ENCODE results near the gene LCAT. TPM values are rescaled to one million over a fixed set of nuclear protein-coding genes. Genes with fewer than 3 reads are reported as not detected.

The LCAT gene
- total and polyA plus RNA-seq, 9 of the 15 experiments (the other 6 are each of a cell fraction or from before 2014, with no cell fraction given) = 0.46 to 21.0 (median 5.0) TPM

DNA sequence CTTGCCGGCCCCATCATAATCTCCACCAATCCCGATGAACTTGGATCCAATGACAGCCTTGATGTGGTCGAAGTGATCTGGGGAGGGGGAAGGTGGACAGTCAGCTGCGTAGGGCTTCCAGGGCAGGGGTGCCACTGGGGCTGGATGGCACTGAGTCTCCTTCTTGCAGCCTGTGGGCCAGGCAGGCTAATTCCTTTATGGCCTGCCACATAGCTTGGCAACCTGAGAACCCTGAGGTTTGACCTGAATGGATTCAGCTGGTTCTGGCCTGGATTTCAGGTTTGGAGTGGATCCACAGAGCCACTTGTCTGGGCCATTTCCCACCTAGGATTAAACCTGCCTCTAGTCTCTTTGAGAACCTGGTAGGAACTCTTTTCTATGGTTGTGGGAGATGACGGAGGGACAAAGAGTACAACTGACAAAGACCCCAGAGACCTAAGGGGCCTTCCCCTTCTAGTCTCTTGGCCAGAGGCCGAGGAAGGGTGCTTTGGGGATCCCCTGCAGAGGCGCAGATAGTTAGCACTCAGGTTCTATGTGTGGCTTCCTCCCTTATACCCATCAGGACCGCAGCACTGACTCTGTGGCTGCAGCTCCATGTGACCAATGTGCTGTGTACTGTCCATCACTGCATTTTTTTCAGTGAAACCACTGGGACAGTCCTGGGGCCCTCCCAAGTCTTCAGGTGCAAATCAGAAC lies 45.5 kb upstream of the LCAT start (continued):
- TF ChIP-seq, protein P1, sequence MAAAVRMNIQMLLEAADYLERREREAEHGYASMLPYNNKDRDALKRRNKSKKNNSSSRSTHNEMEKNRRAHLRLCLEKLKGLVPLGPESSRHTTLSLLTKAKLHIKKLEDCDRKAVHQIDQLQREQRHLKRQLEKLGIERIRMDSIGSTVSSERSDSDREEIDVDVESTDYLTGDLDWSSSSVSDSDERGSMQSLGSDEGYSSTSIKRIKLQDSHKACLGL (CRISPR knock-in tag; IDR thresholded peaks at IDR 0.05; ENCODE audit: borderline replicate concordance, poor library complexity, severe bottlenecking) = no peak
- TF ChIP-seq, protein P2, sequence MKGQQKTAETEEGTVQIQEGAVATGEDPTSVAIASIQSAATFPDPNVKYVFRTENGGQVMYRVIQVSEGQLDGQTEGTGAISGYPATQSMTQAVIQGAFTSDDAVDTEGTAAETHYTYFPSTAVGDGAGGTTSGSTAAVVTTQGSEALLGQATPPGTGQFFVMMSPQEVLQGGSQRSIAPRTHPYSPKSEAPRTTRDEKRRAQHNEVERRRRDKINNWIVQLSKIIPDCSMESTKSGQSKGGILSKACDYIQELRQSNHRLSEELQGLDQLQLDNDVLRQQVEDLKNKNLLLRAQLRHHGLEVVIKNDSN (CRISPR knock-in tag; IDR thresholded peaks at IDR 0.05) = no peak
- TF ChIP-seq NR2C2 (CRISPR knock-in tag; IDR thresholded peaks at IDR 0.05) = no peak
- TF ChIP-seq NR2C2 (tag; IDR thresholded peaks at IDR 0.05) = no peak
- TF ChIP-seq PCBP2 (IDR thresholded peaks at IDR 0.05; ENCODE audit: low read depth, low read length, poor library complexity, severe bottlenecking) = no peak
- TF ChIP-seq, protein P3, sequence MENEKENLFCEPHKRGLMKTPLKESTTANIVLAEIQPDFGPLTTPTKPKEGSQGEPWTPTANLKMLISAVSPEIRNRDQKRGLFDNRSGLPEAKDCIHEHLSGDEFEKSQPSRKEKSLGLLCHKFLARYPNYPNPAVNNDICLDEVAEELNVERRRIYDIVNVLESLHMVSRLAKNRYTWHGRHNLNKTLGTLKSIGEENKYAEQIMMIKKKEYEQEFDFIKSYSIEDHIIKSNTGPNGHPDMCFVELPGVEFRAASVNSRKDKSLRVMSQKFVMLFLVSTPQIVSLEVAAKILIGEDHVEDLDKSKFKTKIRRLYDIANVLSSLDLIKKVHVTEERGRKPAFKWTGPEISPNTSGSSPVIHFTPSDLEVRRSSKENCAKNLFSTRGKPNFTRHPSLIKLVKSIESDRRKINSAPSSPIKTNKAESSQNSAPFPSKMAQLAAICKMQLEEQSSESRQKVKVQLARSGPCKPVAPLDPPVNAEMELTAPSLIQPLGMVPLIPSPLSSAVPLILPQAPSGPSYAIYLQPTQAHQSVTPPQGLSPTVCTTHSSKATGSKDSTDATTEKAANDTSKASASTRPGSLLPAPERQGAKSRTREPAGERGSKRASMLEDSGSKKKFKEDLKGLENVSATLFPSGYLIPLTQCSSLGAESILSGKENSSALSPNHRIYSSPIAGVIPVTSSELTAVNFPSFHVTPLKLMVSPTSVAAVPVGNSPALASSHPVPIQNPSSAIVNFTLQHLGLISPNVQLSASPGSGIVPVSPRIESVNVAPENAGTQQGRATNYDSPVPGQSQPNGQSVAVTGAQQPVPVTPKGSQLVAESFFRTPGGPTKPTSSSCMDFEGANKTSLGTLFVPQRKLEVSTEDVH (IDR thresholded peaks at IDR 0.05; ENCODE audit: low read depth, partially characterized antibody) = no peak
